Type B pancreatic cell (in vitro differentiated cells): Measurements from ENCODE around the gene PFKFB3. TPM values are rescaled to one million over a fixed set of nuclear protein-coding genes. Genes with fewer than 3 reads are reported as not detected.

Source experiments
- DNase-seq: peaks from one replicate; pipeline ENCODE4 v3.0.0; 2021; ENCODE audit warnings: mixed read lengths; ENCODE audit not compliant: unreplicated experiment; ENCODE audit errors: extremely low spot score
- H3K27ac Mint-ChIP-seq: 2 replicates; pipeline ENCODE4 v1.8.0; 2021; ENCODE audit warnings: mild to moderate bottlenecking, mixed read lengths
- H3K27me3 Mint-ChIP-seq: 2 replicates; pipeline ENCODE4 v1.8.0; 2021; ENCODE audit warnings: mixed read lengths
- H3K36me3 Mint-ChIP-seq: 2 replicates; pipeline ENCODE4 v1.8.0; 2021; ENCODE audit warnings: mixed read lengths
- H3K4me1 Mint-ChIP-seq: one replicate; pipeline ENCODE4 v1.8.0; 2021; ENCODE audit warnings: mixed read lengths; ENCODE audit not compliant: unreplicated experiment
- H3K4me3 Mint-ChIP-seq: 2 replicates; pipeline ENCODE4 v1.8.0; 2021; ENCODE audit warnings: mild to moderate bottlenecking, mixed read lengths
- H3K9me3 Mint-ChIP-seq: 2 replicates; pipeline ENCODE4 v1.8.0; 2021; ENCODE audit warnings: mixed read lengths
- CTCF ChIP-seq: fragments of 200-600 bp; sonication (generic); conservative IDR thresholded peaks from 2 replicates; pipeline ENCODE4 v1.5.0; 2021; ENCODE audit warnings: antibody characterized with exemption, mild to moderate bottlenecking
- total RNA-seq: library from RNA; stranded (reverse); gene quantifications from 2 replicates; pipeline ENCODE4 v1.2.1, GENCODE V29; 2021; ENCODE audit warnings: low replicate concordance

The PFKFB3 gene
- total RNA-seq, 1 donor from 2014 or later = 30.2 TPM

DNA sequence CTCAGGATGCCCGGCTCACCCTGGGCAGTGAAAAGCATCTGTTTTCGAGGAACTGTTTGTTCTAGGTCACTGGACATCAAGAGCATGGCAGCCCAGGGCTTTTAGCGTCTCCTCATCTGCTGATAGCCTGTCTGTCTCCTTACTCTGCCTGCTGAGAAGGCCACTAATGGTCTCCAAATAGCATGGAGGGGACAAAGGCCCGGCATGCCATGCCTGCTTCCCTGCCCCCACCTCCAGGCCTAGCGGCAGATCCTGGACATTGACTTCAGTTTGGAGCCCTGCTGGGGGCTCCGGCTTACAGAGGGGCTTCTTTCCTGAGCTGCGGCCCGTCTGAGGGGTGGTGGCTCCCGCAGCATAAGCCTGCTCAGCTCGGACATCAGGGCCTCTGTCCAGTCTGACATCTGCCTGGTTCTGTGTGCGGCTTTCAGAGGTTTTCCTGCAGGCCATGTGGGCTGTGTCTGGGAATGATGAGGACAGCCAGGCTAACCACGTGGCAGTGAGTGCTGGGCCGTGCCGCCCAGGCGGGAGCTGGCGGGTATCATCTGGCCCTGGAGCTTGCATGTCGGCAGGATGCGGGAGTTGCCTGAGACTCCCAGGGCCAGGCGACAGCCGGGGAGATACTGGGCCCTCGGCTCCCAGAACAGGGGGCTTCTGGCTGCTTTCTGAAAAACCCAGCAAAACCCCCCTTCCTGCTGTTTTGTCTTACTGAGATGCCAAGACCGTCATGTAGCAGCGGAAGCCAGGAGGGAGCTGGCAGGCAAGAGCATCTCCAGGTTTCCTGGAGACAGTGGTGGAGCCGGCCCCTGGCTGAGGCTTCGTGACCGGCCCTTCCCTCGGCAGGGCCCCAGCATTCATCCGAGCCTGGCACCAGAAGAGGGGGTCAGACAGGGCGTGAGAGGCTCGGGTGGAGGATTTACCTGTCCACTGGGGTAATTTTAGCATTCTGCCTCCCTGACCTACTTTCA lies 9.2 kb downstream of the PFKFB3 start:
- Mint-ChIP-seq H3K9me3 (no peaks in the 10 kb centered on the region), H3K4me3 (no peak overlapping the region), H3K27ac (no peak overlapping the region), H3K36me3 (peaks cover 14% of the 10 kb centered on the region), H3K27me3 (no peaks in the 10 kb centered on the region), H3K4me1 (peaks cover 19% of the 10 kb centered on the region)
- no peak for DNase-seq
- TF ChIP-seq CTCF = peak; percentile 43

DNA sequence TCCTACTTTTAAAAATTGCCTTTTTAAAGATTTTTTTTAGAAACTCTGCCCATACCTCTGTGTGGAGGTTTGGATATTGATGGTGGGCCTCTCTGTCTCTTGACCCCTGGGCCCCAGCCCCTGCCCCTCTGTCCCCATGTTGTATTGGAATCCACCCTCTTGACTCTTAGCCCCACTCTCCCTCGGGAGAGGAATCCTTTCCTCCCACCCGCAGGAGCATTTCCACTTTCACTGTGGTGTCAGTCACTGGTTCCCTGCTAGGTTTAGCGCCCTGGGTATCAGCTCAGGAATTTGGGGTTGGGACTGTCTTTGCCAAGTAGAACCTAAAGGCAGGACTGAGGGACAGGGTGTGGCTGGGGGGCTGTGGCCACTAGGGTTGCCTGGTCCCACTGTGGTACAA lies 10.1 kb downstream of the PFKFB3 start:
- Mint-ChIP-seq H3K27ac (no peak overlapping the region), H3K4me1 (peaks cover 16% of the 10 kb centered on the region), H3K36me3 (peaks cover 17% of the 10 kb centered on the region), H3K27me3 (no peaks in the 10 kb centered on the region), H3K9me3 (no peaks in the 10 kb centered on the region), H3K4me3 (no peak overlapping the region)
- no peak for TF ChIP-seq CTCF
- DNase-seq = no peak

DNA sequence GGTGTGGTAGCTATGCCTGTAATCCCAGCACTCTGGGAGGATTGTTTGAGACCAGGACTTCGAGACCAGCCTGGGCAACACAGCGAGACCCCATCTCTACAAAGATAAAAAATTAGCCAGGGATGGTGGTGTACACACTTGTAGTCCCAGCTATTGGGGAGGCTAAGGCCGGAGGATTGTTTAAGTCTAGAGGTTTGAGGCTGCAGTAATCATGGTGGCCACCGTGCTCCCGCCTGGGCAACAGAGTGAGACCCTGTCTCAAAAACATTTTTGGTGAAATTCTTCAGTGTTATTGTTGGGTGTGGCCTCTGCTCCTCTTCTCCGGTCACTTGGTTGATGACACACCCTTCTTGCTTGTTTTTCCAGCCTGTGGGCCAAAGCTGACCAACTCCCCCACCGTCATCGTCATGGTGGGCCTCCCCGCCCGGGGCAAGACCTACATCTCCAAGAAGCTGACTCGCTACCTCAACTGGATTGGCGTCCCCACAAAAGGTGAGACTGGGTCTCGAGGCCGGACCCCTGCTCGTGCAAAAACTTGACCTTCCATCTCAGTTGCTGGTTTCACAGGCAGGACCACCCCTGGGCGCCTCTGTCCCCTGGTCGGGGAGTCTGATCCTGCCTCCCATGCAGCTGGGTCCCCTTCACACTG lies 10.6 kb downstream of the PFKFB3 start:
- Mint-ChIP-seq H3K27me3 (no peaks in the 10 kb centered on the region), H3K36me3 (peaks cover 17% of the 10 kb centered on the region), H3K4me3 (no peak overlapping the region), H3K4me1 (peaks cover 15% of the 10 kb centered on the region), H3K9me3 (no peaks in the 10 kb centered on the region), H3K27ac (peak overlapping the region; percentile 54)
- peak; percentile 29 for TF ChIP-seq CTCF
- DNase-seq = no peak

- TF ChIP-seq CTCF = no peak
- no peaks in the 10 kb centered on the region for H3K27me3 Mint-ChIP-seq
- H3K4me3 Mint-ChIP-seq = no peak overlapping the region
- H3K9me3 Mint-ChIP-seq = no peaks in the 10 kb centered on the region
- no peak for DNase-seq
- peaks cover 17% of the 10 kb centered on the region for H3K36me3 Mint-ChIP-seq
- H3K27ac Mint-ChIP-seq = peak overlapping the region; percentile 54
- H3K4me1 Mint-ChIP-seq = peaks cover 15% of the 10 kb centered on the region
Observed at GRCh38 chr10:6213908-6214307, 11.2 kb downstream of the PFKFB3 start.

- no peaks in the 10 kb centered on the region for H3K27me3 Mint-ChIP-seq
- peaks cover 15% of the 10 kb centered on the region for H3K4me1 Mint-ChIP-seq
- H3K9me3 Mint-ChIP-seq = no peaks in the 10 kb centered on the region
- no peak overlapping the region for H3K4me3 Mint-ChIP-seq
- DNase-seq = no peak
- H3K36me3 Mint-ChIP-seq = peaks cover 17% of the 10 kb centered on the region
- H3K27ac Mint-ChIP-seq = no peak overlapping the region
- no peak for TF ChIP-seq CTCF
Observed at GRCh38 chr10:6214612-6215011, 11.9 kb downstream of the PFKFB3 start.
